ENCODE data around the gene SLC39A9. TPM values are rescaled to one million over a fixed set of nuclear protein-coding genes. Genes with fewer than 3 reads are reported as not detected.

Gene SLC39A9
- polyA plus RNA-seq, 1 donor from 2014 or later = 88.5 TPM

GRCh38 chr14:69405762-69406161 is 7.3 kb downstream of the SLC39A9 start:
- Histone ChIP-seq H3K27me3 (ENCODE audit: insufficient read depth, low read depth, low read length) (no peaks in the 10 kb centered on the region), H3K79me2 (replicated peaks; ENCODE audit: insufficient read depth, low read length) (peaks cover 56% of the 10 kb centered on the region), H4K20me1 (ENCODE audit: insufficient read depth) (no peaks in the 10 kb centered on the region), H2AFZ (ENCODE audit: low read depth, low read length) (no peak overlapping the region), H3F3A (ENCODE audit: insufficient read depth, low read length, poor library complexity, severe bottlenecking) (no peaks in the 10 kb centered on the region), H3K4me3 (ENCODE audit: low read length) (no peak overlapping the region), H3K36me3 (ENCODE audit: insufficient read depth, low read length) (peaks cover 5% of the 10 kb centered on the region), H3K9me2 (ENCODE audit: insufficient read depth, low read length) (no peaks in the 10 kb centered on the region), H3K27ac (ENCODE audit: low read length) (no peak overlapping the region), H3K4me2 (ENCODE audit: low read length) (no peak overlapping the region), H3K9me3 (ENCODE audit: low read length) (no peaks in the 10 kb centered on the region), H3K9ac (ENCODE audit: low read length) (no peak overlapping the region)
- no peak for TF ChIP-seq EP300 (conservative IDR thresholded peaks at IDR 0.05; ENCODE audit: poor library complexity, severe bottlenecking)
- TF ChIP-seq CTCF (IDR thresholded peaks at IDR 0.05; ENCODE audit: poor library complexity, severe bottlenecking) = no peak
- TF ChIP-seq REST (IDR thresholded peaks at IDR 0.05; ENCODE audit: borderline replicate concordance) = no peak
- no peak for TF ChIP-seq RAD21 (conservative IDR thresholded peaks at IDR 0.05)
- no peak for TF ChIP-seq MXI1 (conservative IDR thresholded peaks at IDR 0.05; ENCODE audit: poor library complexity, severe bottlenecking)
- no peak for TF ChIP-seq TAF1 (IDR thresholded peaks at IDR 0.05; ENCODE audit: low read depth)
- no peak for TF ChIP-seq SMC3 (conservative IDR thresholded peaks at IDR 0.05; ENCODE audit: poor library complexity)
- no peak for TF ChIP-seq EZH2 (IDR thresholded peaks at IDR 0.05; ENCODE audit: borderline replicate concordance, insufficient read depth, low read length, poor library complexity, severe bottlenecking)
- TF ChIP-seq POLR2AphosphoS5 (IDR thresholded peaks at IDR 0.05) = no peak

GRCh38 chr14:69408331-69408960 is 10.0 kb downstream of the SLC39A9 start:
- H3K27ac ChIP-seq (ENCODE audit: low read length) = no peak overlapping the region
- no peak overlapping the region for H3K4me3 ChIP-seq (ENCODE audit: low read length)
- H3K9ac ChIP-seq (ENCODE audit: low read length) = no peak overlapping the region
- H3F3A ChIP-seq (ENCODE audit: insufficient read depth, low read length, poor library complexity, severe bottlenecking) = no peaks in the 10 kb centered on the region
- no peak for TF ChIP-seq CTCF (IDR thresholded peaks at IDR 0.05; ENCODE audit: poor library complexity, severe bottlenecking)
- TF ChIP-seq EZH2 (IDR thresholded peaks at IDR 0.05; ENCODE audit: borderline replicate concordance, insufficient read depth, low read length, poor library complexity, severe bottlenecking) = no peak
- TF ChIP-seq SMC3 (conservative IDR thresholded peaks at IDR 0.05; ENCODE audit: poor library complexity) = no peak
- no peak for TF ChIP-seq REST (IDR thresholded peaks at IDR 0.05; ENCODE audit: borderline replicate concordance)
- TF ChIP-seq EP300 (conservative IDR thresholded peaks at IDR 0.05; ENCODE audit: poor library complexity, severe bottlenecking) = no peak
- TF ChIP-seq MXI1 (conservative IDR thresholded peaks at IDR 0.05; ENCODE audit: poor library complexity, severe bottlenecking) = no peak
- no peak for TF ChIP-seq TAF1 (IDR thresholded peaks at IDR 0.05; ENCODE audit: low read depth)
- no peak for TF ChIP-seq POLR2AphosphoS5 (IDR thresholded peaks at IDR 0.05)
- H3K4me2 ChIP-seq (ENCODE audit: low read length) = no peak overlapping the region
- H3K9me3 ChIP-seq (ENCODE audit: low read length) = no peaks in the 10 kb centered on the region
- H4K20me1 ChIP-seq (ENCODE audit: insufficient read depth) = no peaks in the 10 kb centered on the region
- no peaks in the 10 kb centered on the region for H3K9me2 ChIP-seq (ENCODE audit: insufficient read depth, low read length)
- H3K79me2 ChIP-seq (replicated peaks; ENCODE audit: insufficient read depth, low read length) = peaks cover 35% of the 10 kb centered on the region
- no peaks in the 10 kb centered on the region for H3K27me3 ChIP-seq (ENCODE audit: insufficient read depth, low read depth, low read length)
- H2AFZ ChIP-seq (ENCODE audit: low read depth, low read length) = no peak overlapping the region
- H3K36me3 ChIP-seq (ENCODE audit: insufficient read depth, low read length) = peaks cover 5% of the 10 kb centered on the region
